WI38 (cell line): ENCODE results near the gene KATNAL1.

ENCODE experiments used
- H3K4me3 ChIP-seq: 2 replicates; pipeline ENCODE4 v1.5.1; 2011; ENCODE audit warnings: low read depth, mild to moderate bottlenecking, control low read depth, low read length
- CTCF ChIP-seq: IDR thresholded peaks from 2 replicates; pipeline ENCODE4 v1.5.1; 2012; ENCODE audit warnings: low read depth, mild to moderate bottlenecking, control low read depth, low read length

Gene KATNAL1

GRCh38 chr13:30338952-30339351 lies 31.6 kb upstream of the KATNAL1 start:
- no peak overlapping the region for H3K4me3 ChIP-seq
- TF ChIP-seq CTCF, result no peak

- TF ChIP-seq CTCF, result no peak
- no peak overlapping the region for H3K4me3 ChIP-seq
Observed at GRCh38 chr13:30338331-30338851, 31.0 kb upstream of the KATNAL1 start.

- no peak for TF ChIP-seq CTCF
- no peak overlapping the region for H3K4me3 ChIP-seq
Observed at GRCh38 chr13:30337061-30337610, 29.8 kb upstream of the KATNAL1 start.

GRCh38 chr13:30334663-30335386 lies 27.5 kb upstream of the KATNAL1 start:
- no peak overlapping the region for H3K4me3 ChIP-seq
- TF ChIP-seq CTCF, result peak; percentile 25; the same call in 1 of the 2 replicates

GRCh38 chr13:30333616-30334015 lies 26.3 kb upstream of the KATNAL1 start:
- TF ChIP-seq CTCF, result no peak
- H3K4me3 ChIP-seq, result no peak overlapping the region

GRCh38 chr13:30332456-30333143 lies 25.2 kb upstream of the KATNAL1 start:
- no peak for TF ChIP-seq CTCF
- no peak overlapping the region for H3K4me3 ChIP-seq

- TF ChIP-seq CTCF, result no peak
- no peak overlapping the region for H3K4me3 ChIP-seq
Observed at GRCh38 chr13:30331331-30331771, 24.0 kb upstream of the KATNAL1 start.
